Calu3 (cell line): ENCODE results near the gene CLDN16. TPM values are rescaled to one million over a fixed set of nuclear protein-coding genes. Genes with fewer than 3 reads are reported as not detected.

ENCODE experiments used
- BruUV-seq: library from RNA; stranded (reverse); fragments of 400-500 nt; replicated peaks from 2 replicates; lab custom pipeline; 2021; lab: Mats Ljungman, UMichigan
- CTCF ChIA-PET: fragments of 300-600 bp; sonication (Branson Sonifier 250); formaldehyde crosslinking; loops from one replicate; lab custom pipeline; 2022; ENCODE audit warnings: antibody characterized with exemption; lab: Charles Lee
- DNase-seq: peaks from one replicate; pipeline ENCODE4 v3.0.0; 2022
- H3K27ac Mint-ChIP-seq: one replicate; pipeline ENCODE4 v1.8.0; 2022; ENCODE audit warnings: mixed read lengths; ENCODE audit not compliant: unreplicated experiment
- H3K27me3 Mint-ChIP-seq: one replicate; pipeline ENCODE4 v1.8.0; 2022; ENCODE audit warnings: mixed read lengths; ENCODE audit not compliant: unreplicated experiment
- H3K36me3 Mint-ChIP-seq: one replicate; pipeline ENCODE4 v1.8.0; 2022; ENCODE audit warnings: mild to moderate bottlenecking, moderate library complexity, mixed read lengths; ENCODE audit not compliant: insufficient read depth, unreplicated experiment
- H3K4me1 Mint-ChIP-seq: one replicate; pipeline ENCODE4 v1.8.0; 2022; ENCODE audit warnings: mild to moderate bottlenecking, low read depth, mixed read lengths; ENCODE audit not compliant: unreplicated experiment
- H3K4me3 Mint-ChIP-seq: one replicate; pipeline ENCODE4 v1.8.0; 2022; ENCODE audit warnings: mild to moderate bottlenecking, low read depth, moderate library complexity, mixed read lengths; ENCODE audit not compliant: unreplicated experiment
- H3K9me3 Mint-ChIP-seq: one replicate; pipeline ENCODE4 v1.8.0; 2022; ENCODE audit warnings: low read depth, mixed read lengths; ENCODE audit not compliant: unreplicated experiment
- intact Hi-C: fragments of 100-400 bp; cut with micrococcal nuclease; formaldehyde crosslinking; loops from one replicate; pipeline ENCODE4 v1.10.0; 2022; ENCODE audit not compliant: unreplicated experiment
- total RNA-seq: library from RNA; stranded (reverse); gene quantifications from 2 replicates; pipeline ENCODE4 v1.2.3, GENCODE V29; 2022
- TF ChIP-seq, protein P1 (sequence below): fragments of 200-600 bp; IDR thresholded peaks from one replicate; pipeline ENCODE4 v1.8.0; 2022; ENCODE audit warnings: antibody characterized with exemption; ENCODE audit not compliant: unreplicated experiment

Gene CLDN16
- total RNA-seq, 1 experiment from 2014 or later, result 2.9 TPM

DNA sequence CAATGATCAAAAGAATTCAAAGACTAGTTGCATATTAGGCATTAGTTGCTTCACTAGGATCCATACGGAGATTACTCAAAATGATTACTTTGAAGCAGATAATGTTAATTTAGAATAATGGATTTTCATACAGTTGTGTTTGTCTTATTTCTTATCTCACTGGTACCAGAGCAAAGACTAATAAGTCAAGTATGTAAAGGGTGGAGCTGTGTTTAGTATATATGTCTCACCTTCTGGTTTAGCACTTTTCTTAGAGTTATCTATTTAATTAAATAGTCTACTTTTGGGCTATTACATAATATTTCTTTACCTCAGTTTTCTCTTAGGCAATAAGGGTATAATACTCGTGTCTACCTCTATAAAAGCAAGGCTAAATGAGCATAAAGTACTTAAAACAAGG lies 42.9 kb downstream of the CLDN16 start:
- Mint-ChIP-seq H3K4me3 (no peak overlapping the region), H3K4me1 (peaks cover 25% of the 10 kb centered on the region)

DNA sequence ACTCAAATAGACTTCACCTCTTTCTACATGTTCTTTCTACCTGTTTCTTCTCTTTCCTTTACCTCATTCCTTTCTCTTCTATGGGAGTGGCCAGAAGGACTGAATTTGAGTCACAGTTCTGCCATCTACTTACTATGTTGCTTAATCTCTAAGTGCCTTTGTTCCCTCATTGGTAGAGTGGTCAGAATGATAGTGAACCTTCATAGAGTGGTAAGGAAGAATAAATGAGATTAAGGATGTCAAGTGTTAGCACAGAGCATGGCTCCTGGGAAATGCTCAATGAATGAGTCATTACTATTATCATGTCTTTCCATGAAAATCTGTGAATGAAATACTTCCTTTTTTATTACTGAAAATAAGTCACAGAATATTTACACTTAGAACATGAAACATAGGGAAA lies 44.3 kb downstream of the CLDN16 start:
- H3K9me3 Mint-ChIP-seq, result peaks cover 13% of the 10 kb centered on the region
- peaks cover 28% of the 10 kb centered on the region for H3K4me1 Mint-ChIP-seq
- no peak overlapping the region for H3K4me3 Mint-ChIP-seq
- no peak for DNase-seq
- H3K27me3 Mint-ChIP-seq, result no peaks in the 10 kb centered on the region
- no peaks in the 10 kb centered on the region for H3K36me3 Mint-ChIP-seq
- TF ChIP-seq, protein P1, sequence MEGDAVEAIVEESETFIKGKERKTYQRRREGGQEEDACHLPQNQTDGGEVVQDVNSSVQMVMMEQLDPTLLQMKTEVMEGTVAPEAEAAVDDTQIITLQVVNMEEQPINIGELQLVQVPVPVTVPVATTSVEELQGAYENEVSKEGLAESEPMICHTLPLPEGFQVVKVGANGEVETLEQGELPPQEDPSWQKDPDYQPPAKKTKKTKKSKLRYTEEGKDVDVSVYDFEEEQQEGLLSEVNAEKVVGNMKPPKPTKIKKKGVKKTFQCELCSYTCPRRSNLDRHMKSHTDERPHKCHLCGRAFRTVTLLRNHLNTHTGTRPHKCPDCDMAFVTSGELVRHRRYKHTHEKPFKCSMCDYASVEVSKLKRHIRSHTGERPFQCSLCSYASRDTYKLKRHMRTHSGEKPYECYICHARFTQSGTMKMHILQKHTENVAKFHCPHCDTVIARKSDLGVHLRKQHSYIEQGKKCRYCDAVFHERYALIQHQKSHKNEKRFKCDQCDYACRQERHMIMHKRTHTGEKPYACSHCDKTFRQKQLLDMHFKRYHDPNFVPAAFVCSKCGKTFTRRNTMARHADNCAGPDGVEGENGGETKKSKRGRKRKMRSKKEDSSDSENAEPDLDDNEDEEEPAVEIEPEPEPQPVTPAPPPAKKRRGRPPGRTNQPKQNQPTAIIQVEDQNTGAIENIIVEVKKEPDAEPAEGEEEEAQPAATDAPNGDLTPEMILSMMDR, result no peak
- intact Hi-C loops, result no loop called here
- CTCF ChIA-PET, result interaction anchor here (0.9 to 2.4 kb wide), 3 partner anchors 11 to 48 kb away, joined by 3 to 6 read pairs (median 6); no protein-coding TSS in a partner anchor
- BruUV-seq, result no TSS peak
- peak overlapping the region; percentile 11 for H3K27ac Mint-ChIP-seq

More for the DNA sequence above, 42.9 kb downstream of the CLDN16 start:
- TF ChIP-seq, protein P1, result no peak
- intact Hi-C loops, result no loop called here
- H3K36me3 Mint-ChIP-seq, result no peaks in the 10 kb centered on the region
- CTCF ChIA-PET, result interaction anchor here (0.8 to 2.4 kb wide), 4 partner anchors 12 to 87 kb away, joined by 5 to 6 read pairs (median 6); no protein-coding TSS in a partner anchor
- no peak for DNase-seq
- H3K27ac Mint-ChIP-seq, result no peak overlapping the region
- H3K9me3 Mint-ChIP-seq, result peaks cover 9% of the 10 kb centered on the region
- no peaks in the 10 kb centered on the region for H3K27me3 Mint-ChIP-seq
- no TSS peak for BruUV-seq

DNA sequence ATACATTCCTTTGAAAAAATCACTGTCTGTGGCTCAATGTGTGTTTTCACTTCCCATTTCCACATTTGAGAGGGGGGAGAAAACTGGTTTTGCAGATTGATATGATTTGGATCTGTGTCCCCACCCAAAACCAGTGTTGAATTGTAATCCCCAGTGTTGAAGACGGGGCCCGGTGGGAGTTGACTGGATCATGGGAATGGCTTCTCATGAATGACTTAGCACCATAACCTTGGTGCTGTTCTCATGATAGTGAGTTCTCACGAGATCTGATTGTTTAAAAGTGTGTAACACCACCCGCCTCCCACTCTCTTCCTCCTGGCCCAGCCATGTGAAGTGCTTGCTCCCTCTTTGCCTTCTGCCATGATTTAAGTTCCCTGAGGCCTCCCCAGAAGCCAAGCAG lies 45.7 kb downstream of the CLDN16 start:
- H3K36me3 Mint-ChIP-seq, result no peaks in the 10 kb centered on the region
- BruUV-seq, result no TSS peak
- DNase-seq, result no peak
- TF ChIP-seq, protein P1, result no peak
- CTCF ChIA-PET, result no interaction called here
- H3K9me3 Mint-ChIP-seq, result peaks cover 13% of the 10 kb centered on the region
- H3K27ac Mint-ChIP-seq, result no peak overlapping the region
- intact Hi-C loops, result no loop called here
- H3K4me1 Mint-ChIP-seq, result peaks cover 28% of the 10 kb centered on the region
- H3K4me3 Mint-ChIP-seq, result no peak overlapping the region
- no peaks in the 10 kb centered on the region for H3K27me3 Mint-ChIP-seq

DNA sequence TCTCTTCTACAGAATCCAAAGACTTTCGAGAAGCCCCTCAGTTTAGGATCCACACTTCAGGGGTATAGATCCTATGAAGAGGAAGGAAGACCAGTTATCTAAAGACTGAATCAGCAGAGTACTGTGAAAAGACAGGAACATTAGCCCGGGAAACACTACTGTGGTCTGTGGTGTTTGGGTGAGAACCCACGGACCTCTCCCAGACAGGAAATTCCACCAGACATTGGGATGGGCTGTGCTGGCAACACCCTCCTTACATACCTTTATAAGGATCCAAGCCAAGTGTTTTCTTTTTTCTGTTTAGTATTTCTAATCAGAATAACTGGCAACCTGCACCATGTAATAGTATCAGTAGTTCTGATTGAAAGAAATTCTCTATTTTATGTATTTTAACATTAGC lies 47.7 kb downstream of the CLDN16 start:
- TF ChIP-seq, protein P1, result no peak
- no TSS peak for BruUV-seq
- no peak overlapping the region for H3K4me3 Mint-ChIP-seq
- H3K27ac Mint-ChIP-seq, result no peak overlapping the region
- CTCF ChIA-PET, result interaction anchor here (0.7 kb wide), 1 partner anchor 528 kb away, joined by 3 read pairs; no protein-coding TSS in a partner anchor
- H3K9me3 Mint-ChIP-seq, result peaks cover 13% of the 10 kb centered on the region
- DNase-seq, result no peak
- peaks cover 28% of the 10 kb centered on the region for H3K4me1 Mint-ChIP-seq
- no peaks in the 10 kb centered on the region for H3K27me3 Mint-ChIP-seq
- H3K36me3 Mint-ChIP-seq, result no peaks in the 10 kb centered on the region
- intact Hi-C loops, result no loop called here
